GM23248 (cell line): ENCODE data around the gene CENPM. TPM values are rescaled to one million over a fixed set of nuclear protein-coding genes. Genes with fewer than 3 reads are reported as not detected.

Experiments used
- DNase-seq: peaks from one replicate; pipeline ENCODE4 v3.0.0-alpha.2; 2015
- H2AFZ ChIP-seq: fragments of 200-600 bp; sonication (generic); 2 replicates; pipeline ENCODE4 v1.6.1; 2016; ENCODE audit warnings: antibody characterized with exemption
- H3F3A ChIP-seq: fragments of 200-600 bp; sonication (generic); 2 replicates; pipeline ENCODE4 v1.6.1; 2016; ENCODE audit warnings: mild to moderate bottlenecking, antibody characterized with exemption, mixed run types; ENCODE audit not compliant: insufficient read depth
- H3K27ac ChIP-seq: fragments of 200-600 bp; sonication (generic); 2 replicates; pipeline ENCODE4 v1.5.1; 2016; ENCODE audit warnings: mild to moderate bottlenecking
- H3K27me3 ChIP-seq: fragments of 200-600 bp; sonication (generic); replicated peaks from 2 replicates; pipeline ENCODE4 v1.6.1; 2016; ENCODE audit warnings: mild to moderate bottlenecking; ENCODE audit not compliant: insufficient read depth
- H3K36me3 ChIP-seq: fragments of 200-600 bp; sonication (generic); 2 replicates; pipeline ENCODE4 v1.6.1; 2016; ENCODE audit warnings: low read depth, mild to moderate bottlenecking
- H3K4me1 ChIP-seq: fragments of 200-600 bp; sonication (generic); 2 replicates; pipeline ENCODE4 v1.6.1; 2016; ENCODE audit warnings: mild to moderate bottlenecking; ENCODE audit not compliant: insufficient read depth
- H3K4me2 ChIP-seq: fragments of 200-600 bp; sonication (generic); one replicate; pipeline ENCODE4 v1.6.1; 2016; ENCODE audit warnings: mild to moderate bottlenecking; ENCODE audit not compliant: unreplicated experiment
- H3K4me3 ChIP-seq: fragments of 200-600 bp; sonication (generic); 2 replicates; pipeline ENCODE4 v1.5.1; 2016; ENCODE audit warnings: mild to moderate bottlenecking
- H3K79me2 ChIP-seq: fragments of 200-600 bp; sonication (generic); 2 replicates; pipeline ENCODE4 v1.6.1; 2016; ENCODE audit warnings: mild to moderate bottlenecking; ENCODE audit not compliant: insufficient read depth
- H3K9ac ChIP-seq: fragments of 200-600 bp; sonication (generic); 2 replicates; pipeline ENCODE4 v1.6.1; 2016; ENCODE audit warnings: mild to moderate bottlenecking
- H3K9me2 ChIP-seq: fragments of 200-600 bp; sonication (generic); 2 replicates; pipeline ENCODE4 v1.6.1; 2016; ENCODE audit warnings: mixed run types, mild to moderate bottlenecking, moderate library complexity; ENCODE audit not compliant: insufficient read depth
- H3K9me3 ChIP-seq: fragments of 200-600 bp; sonication (generic); one replicate; pipeline ENCODE4 v1.6.1; 2017; ENCODE audit warnings: low read depth
- H4K20me1 ChIP-seq: fragments of 200-600 bp; sonication (generic); 2 replicates; pipeline ENCODE4 v1.6.0; 2016; ENCODE audit not compliant: insufficient read depth
- EZH2 ChIP-seq: fragments of 200-600 bp; sonication (generic); IDR thresholded peaks from 2 replicates; pipeline ENCODE4 v1.6.1; 2018; ENCODE audit warnings: antibody characterized with exemption, mild to moderate bottlenecking; ENCODE audit not compliant: insufficient read depth, poor library complexity, severe bottlenecking
- EZH2phosphoT487 ChIP-seq: fragments of 200-600 bp; sonication (generic); IDR thresholded peaks from 2 replicates; pipeline ENCODE4 v1.6.1; 2018; ENCODE audit warnings: antibody characterized with exemption, moderate library complexity, mild to moderate bottlenecking, low read depth; ENCODE audit not compliant: insufficient read depth
- WGBS, 2 experiments: methylation state at CpG; one replicate each; pipeline ENCODE4 v1.1.6; 2015 to 2017; ENCODE audit warnings: low lambda C conversion rate in 2 of 2, low coverage in 1 of 2; ENCODE audit errors: missing lambda C conversion rate in 2 of 2; 5-methylcytosine and 5-hydroxymethylcytosine counted together
- in situ Hi-C: fragments of 300-500 bp; cut with MboI; formaldehyde crosslinking; loops from 2 replicates; pipeline ENCODE4 v1.15.0; 2020
- polyA plus RNA-seq: library from polyadenylated mRNA; unstranded; fragments of >200 nt; fragmentation: Nextera tagmentation; extraction: Ambion mirVana; gene quantifications from 2 replicates; pipeline ENCODE4 v1.2.1, GENCODE V29; 2016
- total RNA-seq: library from RNA; depleted of rRNA; stranded (reverse); fragments of >200 nt; shearing (Covaris generic); gene quantifications from 2 replicates; pipeline ENCODE4 v1.2.3, GENCODE V29; 2014

Gene CENPM
- total and polyA plus RNA-seq, 2 experiments from 2014 or later: 5.7 to 18.9 TPM

DNA sequence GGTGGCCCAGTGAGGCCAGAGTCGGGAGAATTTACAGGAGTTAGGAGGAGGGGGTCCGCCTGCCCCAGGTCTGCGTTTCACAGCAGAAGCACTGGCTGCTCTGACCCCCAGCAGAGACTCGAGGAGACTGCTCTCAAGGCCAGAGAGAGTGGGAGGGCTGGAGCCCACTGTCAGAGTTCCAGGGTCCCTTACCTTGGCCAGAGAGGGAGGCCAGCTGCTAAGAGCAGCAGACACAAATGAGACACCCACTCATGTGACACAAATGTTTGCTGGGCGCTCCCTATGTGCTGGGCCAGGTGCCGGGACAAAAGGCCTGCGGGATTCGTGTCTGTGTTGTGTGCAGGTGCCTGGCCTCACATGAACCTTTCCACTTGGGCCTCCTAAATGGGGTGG is 17.5 kb downstream of the CENPM start:
- Histone ChIP-seq H3K9me2 (no peaks in the 10 kb centered on the region), H3K9me3 (no peaks in the 10 kb centered on the region), H3K79me2 (no peaks in the 10 kb centered on the region), H3K27ac (no peak overlapping the region), H3K9ac (no peak overlapping the region), H3F3A (no peaks in the 10 kb centered on the region), H2AFZ (no peak overlapping the region), H3K4me2 (no peak overlapping the region), H4K20me1 (no peaks in the 10 kb centered on the region), H3K4me3 (no peak overlapping the region), H3K36me3 (no peaks in the 10 kb centered on the region), H3K27me3 (peaks cover 9% of the 10 kb centered on the region), H3K4me1 (no peaks in the 10 kb centered on the region)
- WGBS, 2 experiments: 73 to 76% methylated on average over 4 to 8 of the region's 8 CpGs
- TF ChIP-seq EZH2phosphoT487: no peak
- TF ChIP-seq EZH2: no peak
- in situ Hi-C loops: no loop called here
- DNase-seq: no peak

DNA sequence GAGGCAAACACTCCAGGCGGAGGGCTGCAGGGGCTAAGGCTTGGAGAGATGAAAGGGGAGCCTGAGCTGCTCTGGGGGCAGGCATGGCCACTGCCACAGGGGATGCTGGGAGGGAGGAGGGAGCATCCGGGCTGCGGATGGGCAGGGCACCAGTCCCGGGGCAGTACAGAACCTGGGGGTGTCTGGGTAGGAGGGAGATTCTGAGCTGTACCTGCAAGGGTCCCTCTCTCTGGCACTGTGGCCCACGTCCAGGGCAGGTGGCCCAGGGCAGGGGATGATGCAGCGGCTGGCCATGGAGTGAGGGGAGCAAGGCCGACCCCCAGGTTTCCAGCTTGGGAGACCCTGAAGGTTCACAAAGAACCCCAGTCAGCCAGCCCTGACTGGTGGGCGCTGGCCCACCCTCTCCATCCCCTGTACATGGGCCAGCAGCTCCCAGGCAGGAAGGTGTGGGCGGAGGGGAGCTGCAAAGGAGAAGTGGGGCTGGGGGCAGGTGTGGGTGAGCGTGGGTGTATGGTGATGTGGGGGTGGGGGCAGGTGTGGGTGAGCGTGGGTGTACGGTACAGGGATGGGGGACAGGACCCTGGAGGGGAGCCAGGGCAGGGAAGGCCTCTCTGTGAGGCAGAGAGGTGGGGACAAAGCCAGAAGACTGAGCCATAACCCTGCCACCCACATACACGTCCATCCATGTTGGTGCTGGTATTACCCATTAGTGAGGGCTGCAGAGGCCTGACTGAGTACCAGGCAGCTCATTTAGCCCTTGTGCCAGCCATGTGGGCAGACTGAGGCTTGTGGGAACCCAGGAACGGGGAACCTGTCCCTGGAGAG is 18.1 kb downstream of the CENPM start:
- no peaks in the 10 kb centered on the region for H3F3A ChIP-seq
- H3K4me2 ChIP-seq: no peak overlapping the region
- no peaks in the 10 kb centered on the region for H4K20me1 ChIP-seq
- no peaks in the 10 kb centered on the region for H3K4me1 ChIP-seq
- TF ChIP-seq EZH2 (no peak), EZH2phosphoT487 (no peak)
- H3K9ac ChIP-seq: no peak overlapping the region
- H3K9me3 ChIP-seq: no peaks in the 10 kb centered on the region
- in situ Hi-C loops: no loop called here
- H3K9me2 ChIP-seq: no peaks in the 10 kb centered on the region
- H3K27ac ChIP-seq: no peak overlapping the region
- H3K36me3 ChIP-seq: no peaks in the 10 kb centered on the region
- no peaks in the 10 kb centered on the region for H3K79me2 ChIP-seq
- 63 to 72% methylated on average over 12 to 14 of the region's 14 CpGs for WGBS, 2 experiments
- DNase-seq: no peak
- no peak overlapping the region for H3K4me3 ChIP-seq
- peaks cover 9% of the 10 kb centered on the region for H3K27me3 ChIP-seq
- H2AFZ ChIP-seq: no peak overlapping the region

DNA sequence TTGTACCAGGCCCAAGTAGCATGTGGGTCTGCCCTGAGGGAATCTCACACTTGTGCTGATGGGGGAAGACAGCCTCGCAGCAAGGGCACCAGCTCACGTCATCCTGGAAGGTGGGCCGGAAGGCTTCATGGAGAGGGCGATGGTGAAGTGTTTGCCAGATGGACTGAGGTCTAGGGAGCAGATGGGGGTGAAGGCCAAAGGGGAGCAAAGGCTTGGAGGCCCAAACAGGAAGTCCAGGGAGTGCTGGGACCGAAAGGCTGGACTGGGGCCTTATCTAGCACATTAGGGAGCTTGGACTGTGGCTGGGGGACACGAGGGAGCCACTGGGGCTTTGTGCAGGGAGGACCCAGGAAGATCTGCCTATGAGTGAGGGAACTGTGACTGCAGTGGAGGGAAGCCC is 19.1 kb downstream of the CENPM start:
- in situ Hi-C loops: no loop called here
- H4K20me1 ChIP-seq: no peaks in the 10 kb centered on the region
- no peak overlapping the region for H3K27ac ChIP-seq
- no peak overlapping the region for H3K4me2 ChIP-seq
- WGBS, 2 experiments: 85 to 90% methylated on average over 6 of the region's 6 CpGs
- no peak overlapping the region for H2AFZ ChIP-seq
- H3K9me2 ChIP-seq: no peaks in the 10 kb centered on the region
- no peaks in the 10 kb centered on the region for H3K79me2 ChIP-seq
- no peaks in the 10 kb centered on the region for H3K4me1 ChIP-seq
- no peaks in the 10 kb centered on the region for H3F3A ChIP-seq
- no peaks in the 10 kb centered on the region for H3K9me3 ChIP-seq
- no peak overlapping the region for H3K4me3 ChIP-seq
- H3K27me3 ChIP-seq: peaks cover 9% of the 10 kb centered on the region
- DNase-seq: no peak
- no peaks in the 10 kb centered on the region for H3K36me3 ChIP-seq
- TF ChIP-seq EZH2phosphoT487: no peak
- TF ChIP-seq EZH2: no peak
- H3K9ac ChIP-seq: no peak overlapping the region

DNA sequence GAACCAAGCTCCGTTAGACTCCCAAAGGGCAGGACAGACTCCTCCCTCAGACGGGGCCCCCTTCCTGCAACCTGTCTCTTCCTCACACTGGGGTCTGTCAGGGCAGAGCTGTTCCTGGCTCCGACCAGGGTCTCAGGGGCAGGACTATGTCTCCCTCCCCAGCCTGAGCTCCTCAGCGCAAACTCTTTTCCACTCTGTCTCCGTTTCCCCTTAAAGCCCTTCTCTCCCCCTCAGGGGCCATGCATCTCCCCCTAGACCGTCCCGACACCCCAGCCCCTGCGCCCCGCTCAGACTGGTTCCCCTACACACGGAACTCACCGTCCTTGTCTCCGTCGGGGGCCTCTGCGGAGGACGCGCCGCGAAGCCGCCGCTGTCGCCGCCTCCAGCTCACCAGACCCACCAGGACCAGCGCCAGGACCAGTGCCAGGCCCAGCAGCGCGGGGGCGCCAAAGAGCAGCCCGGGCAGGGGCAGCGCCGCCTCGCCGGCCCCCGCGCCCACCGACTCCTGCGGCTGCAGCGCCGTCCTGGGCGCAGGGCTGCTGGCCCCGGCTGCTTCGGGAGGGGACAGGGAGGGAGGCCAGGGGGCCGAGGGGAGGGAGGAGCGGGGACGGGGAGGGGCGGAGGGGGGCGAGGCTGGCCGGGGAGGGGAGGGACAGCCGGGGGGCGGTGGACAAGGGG is 21.0 kb downstream of the CENPM start:
- Histone ChIP-seq H3K27me3 (peaks cover 9% of the 10 kb centered on the region), H3K9ac (no peak overlapping the region), H2AFZ (no peak overlapping the region), H3K27ac (no peak overlapping the region), H3K4me2 (no peak overlapping the region), H3K36me3 (no peaks in the 10 kb centered on the region), H3K9me3 (no peaks in the 10 kb centered on the region), H3K79me2 (no peaks in the 10 kb centered on the region), H3K4me1 (no peaks in the 10 kb centered on the region), H3K4me3 (peak overlapping the region; percentile 13; the same call in 1 of the 2 replicates), H4K20me1 (no peaks in the 10 kb centered on the region), H3K9me2 (no peaks in the 10 kb centered on the region), H3F3A (no peaks in the 10 kb centered on the region)
- DNase-seq: peak; percentile 76
- WGBS, 2 experiments: 8 to 9% methylated on average over 26 to 48 of the region's 48 CpGs
- in situ Hi-C loops: no loop called here
- TF ChIP-seq EZH2 (no peak), EZH2phosphoT487 (no peak)
